ENCODE data around the gene RABGAP1.

The RABGAP1 gene

DNA sequence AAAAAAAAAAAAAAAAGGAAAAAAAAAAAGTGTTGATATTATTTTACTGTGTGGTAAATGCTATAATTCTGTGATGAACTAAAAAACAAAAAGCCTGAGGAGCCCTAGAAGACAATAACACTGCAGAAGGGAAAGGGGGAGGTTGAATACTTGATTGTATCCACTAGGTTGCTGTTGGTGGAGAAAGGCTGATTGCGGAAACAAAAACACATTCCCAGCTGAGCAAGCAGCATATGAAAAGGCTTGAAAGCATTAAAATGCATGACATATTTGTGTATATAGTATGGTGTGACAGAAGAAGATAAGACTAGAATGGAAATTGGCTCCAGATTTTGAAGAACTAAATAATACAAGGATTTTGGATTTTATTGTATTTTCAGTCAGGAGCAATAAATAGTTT is 8.9 kb downstream of the RABGAP1 start:
- Histone ChIP-seq H3K27me3 (ENCODE audit: control insufficient read depth, insufficient read depth, low read length) (no peaks in the 10 kb centered on the region), H3K9ac (ENCODE audit: low read length) (no peak overlapping the region), H3K4me3 (ENCODE audit: low read length) (no peak overlapping the region), H3K9me3 (ENCODE audit: control insufficient read depth, low read length) (no peaks in the 10 kb centered on the region), H3K36me3 (ENCODE audit: control insufficient read depth, insufficient read depth, low read length) (no peaks in the 10 kb centered on the region), H3K4me1 (ENCODE audit: control insufficient read depth, insufficient read depth, low read length) (peaks cover 30% of the 10 kb centered on the region)

DNA sequence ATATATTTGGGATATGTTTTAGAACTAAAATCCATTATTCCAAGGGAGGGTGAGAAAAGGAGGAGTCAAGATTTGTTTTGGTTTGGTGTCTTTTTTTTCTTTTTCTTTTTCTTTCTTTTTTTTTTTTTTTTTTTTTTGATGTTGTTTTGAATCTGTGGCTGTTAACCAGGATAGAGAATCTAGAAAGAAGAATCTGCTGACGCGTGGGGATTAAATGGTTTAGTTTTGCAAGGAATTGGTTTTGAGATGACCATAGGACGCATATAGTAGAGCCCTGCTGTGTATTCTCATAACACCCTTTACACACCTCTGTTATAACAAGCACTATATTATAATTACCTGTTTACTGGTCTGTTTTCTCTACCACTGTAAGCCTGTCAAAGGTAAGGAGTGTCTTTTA is 9.4 kb downstream of the RABGAP1 start:
- Histone ChIP-seq H3K9me3 (ENCODE audit: control insufficient read depth, low read length) (no peaks in the 10 kb centered on the region), H3K4me3 (ENCODE audit: low read length) (no peak overlapping the region), H3K27me3 (ENCODE audit: control insufficient read depth, insufficient read depth, low read length) (no peaks in the 10 kb centered on the region), H3K36me3 (ENCODE audit: control insufficient read depth, insufficient read depth, low read length) (no peaks in the 10 kb centered on the region), H3K4me1 (ENCODE audit: control insufficient read depth, insufficient read depth, low read length) (peaks cover 26% of the 10 kb centered on the region), H3K9ac (ENCODE audit: low read length) (no peak overlapping the region)

- Histone ChIP-seq H3K4me3 (ENCODE audit: low read length) (no peak overlapping the region), H3K36me3 (ENCODE audit: control insufficient read depth, insufficient read depth, low read length) (no peaks in the 10 kb centered on the region), H3K9me3 (ENCODE audit: control insufficient read depth, low read length) (no peaks in the 10 kb centered on the region), H3K9ac (ENCODE audit: low read length) (no peak overlapping the region), H3K27me3 (ENCODE audit: control insufficient read depth, insufficient read depth, low read length) (no peaks in the 10 kb centered on the region), H3K4me1 (ENCODE audit: control insufficient read depth, insufficient read depth, low read length) (peaks cover 19% of the 10 kb centered on the region)
Measured at GRCh38 chr9:122951056-122951455, 10.2 kb downstream of the RABGAP1 start.

- Histone ChIP-seq H3K4me3 (ENCODE audit: low read length) (no peak overlapping the region), H3K9me3 (ENCODE audit: control insufficient read depth, low read length) (no peaks in the 10 kb centered on the region), H3K4me1 (ENCODE audit: control insufficient read depth, insufficient read depth, low read length) (peaks cover 8% of the 10 kb centered on the region), H3K9ac (ENCODE audit: low read length) (no peak overlapping the region), H3K27me3 (ENCODE audit: control insufficient read depth, insufficient read depth, low read length) (no peaks in the 10 kb centered on the region), H3K36me3 (ENCODE audit: control insufficient read depth, insufficient read depth, low read length) (no peaks in the 10 kb centered on the region)
Measured at GRCh38 chr9:122954253-122954691, 13.5 kb downstream of the RABGAP1 start.

- no peaks in the 10 kb centered on the region for H3K9me3 ChIP-seq (ENCODE audit: control insufficient read depth, low read length)
Measured at GRCh38 chr9:122955961-122956360, 15.1 kb downstream of the RABGAP1 start.

GRCh38 chr9:122961139-122961538 is 20.3 kb downstream of the RABGAP1 start:
- Histone ChIP-seq H3K27me3 (ENCODE audit: control insufficient read depth, insufficient read depth, low read length) (no peaks in the 10 kb centered on the region), H3K9ac (ENCODE audit: low read length) (no peak overlapping the region), H3K9me3 (ENCODE audit: control insufficient read depth, low read length) (no peaks in the 10 kb centered on the region), H3K36me3 (ENCODE audit: control insufficient read depth, insufficient read depth, low read length) (no peaks in the 10 kb centered on the region), H3K4me1 (ENCODE audit: control insufficient read depth, insufficient read depth, low read length) (no peaks in the 10 kb centered on the region), H3K4me3 (ENCODE audit: low read length) (no peak overlapping the region)

More at GRCh38 chr9:122955961-122956360, 15.1 kb downstream of the RABGAP1 start:
- H3K4me3 ChIP-seq (ENCODE audit: low read length) = no peak overlapping the region
- H3K9ac ChIP-seq (ENCODE audit: low read length) = no peak overlapping the region
- H3K36me3 ChIP-seq (ENCODE audit: control insufficient read depth, insufficient read depth, low read length) = no peaks in the 10 kb centered on the region
- H3K4me1 ChIP-seq (ENCODE audit: control insufficient read depth, insufficient read depth, low read length) = peaks cover 8% of the 10 kb centered on the region
- no peaks in the 10 kb centered on the region for H3K27me3 ChIP-seq (ENCODE audit: control insufficient read depth, insufficient read depth, low read length)

DNA sequence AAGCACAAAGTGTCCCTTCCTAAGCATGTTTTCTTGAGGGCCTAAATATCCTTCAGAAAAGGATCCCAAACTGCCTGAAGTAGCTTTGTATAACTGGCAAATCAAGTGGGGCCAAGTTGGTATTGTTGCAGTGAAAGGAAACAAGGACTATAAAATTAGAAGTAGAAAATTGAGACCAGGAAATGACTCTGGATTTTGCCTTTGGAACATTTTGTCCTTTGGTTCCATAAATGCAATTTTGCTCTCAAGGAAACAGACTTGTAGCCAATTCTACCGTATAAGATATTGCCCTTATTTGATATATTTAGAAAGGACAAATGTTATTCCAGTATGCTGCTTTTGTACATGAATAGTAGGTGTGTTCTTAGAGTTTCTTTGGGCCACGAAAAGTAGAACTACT is 34.4 kb downstream of the RABGAP1 start:
- Histone ChIP-seq H3K4me3 (ENCODE audit: low read length) (no peak overlapping the region), H3K36me3 (ENCODE audit: control insufficient read depth, insufficient read depth, low read length) (no peaks in the 10 kb centered on the region), H3K9me3 (ENCODE audit: control insufficient read depth, low read length) (no peaks in the 10 kb centered on the region), H3K27me3 (ENCODE audit: control insufficient read depth, insufficient read depth, low read length) (no peaks in the 10 kb centered on the region), H3K9ac (ENCODE audit: low read length) (no peak overlapping the region), H3K4me1 (ENCODE audit: control insufficient read depth, insufficient read depth, low read length) (no peaks in the 10 kb centered on the region)

DNA sequence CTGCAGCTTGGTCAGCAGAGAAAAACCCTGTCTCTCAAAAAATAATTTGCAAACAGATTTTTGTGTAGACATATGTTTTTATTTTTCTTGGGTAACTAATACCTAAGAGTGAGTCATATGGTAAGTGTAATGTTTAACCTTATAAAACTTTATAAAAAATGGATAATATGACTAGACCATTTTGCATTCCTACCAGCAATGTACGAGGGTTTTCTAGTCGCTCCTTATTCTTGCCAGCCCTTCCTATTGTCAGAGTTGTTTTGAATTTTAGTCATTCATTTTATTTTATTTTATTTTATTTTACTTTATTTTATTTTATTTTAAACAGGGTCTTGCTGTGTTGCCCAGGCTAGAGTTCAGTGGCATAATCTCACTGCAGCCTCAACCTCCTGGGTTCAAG is 37.8 kb downstream of the RABGAP1 start:
- Histone ChIP-seq H3K36me3 (ENCODE audit: control insufficient read depth, insufficient read depth, low read length) (no peaks in the 10 kb centered on the region), H3K4me1 (ENCODE audit: control insufficient read depth, insufficient read depth, low read length) (no peaks in the 10 kb centered on the region), H3K9me3 (ENCODE audit: control insufficient read depth, low read length) (no peaks in the 10 kb centered on the region), H3K27me3 (ENCODE audit: control insufficient read depth, insufficient read depth, low read length) (no peaks in the 10 kb centered on the region), H3K9ac (ENCODE audit: low read length) (no peak overlapping the region), H3K4me3 (ENCODE audit: low read length) (no peak overlapping the region)

DNA sequence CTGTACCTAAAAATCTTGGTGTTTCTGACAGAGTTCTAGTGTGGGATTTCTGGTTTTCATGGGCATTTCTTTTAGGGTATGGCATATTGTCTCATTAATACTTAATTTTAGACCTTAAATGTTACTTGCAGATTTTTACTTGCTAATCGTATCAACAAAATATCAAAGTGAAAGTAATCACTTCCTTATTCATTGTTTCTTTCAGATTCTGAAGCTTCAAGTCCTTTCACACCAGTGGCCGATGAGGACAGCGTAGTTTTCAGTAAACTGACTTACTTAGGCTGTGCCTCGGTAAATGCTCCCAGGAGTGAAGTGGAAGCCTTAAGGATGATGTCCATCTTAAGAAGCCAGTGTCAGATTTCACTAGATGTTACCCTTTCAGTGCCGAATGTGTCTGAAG is 45.2 kb downstream of the RABGAP1 start:
- Histone ChIP-seq H3K4me1 (ENCODE audit: control insufficient read depth, insufficient read depth, low read length) (no peaks in the 10 kb centered on the region), H3K27me3 (ENCODE audit: control insufficient read depth, insufficient read depth, low read length) (no peaks in the 10 kb centered on the region), H3K9ac (ENCODE audit: low read length) (no peak overlapping the region), H3K4me3 (ENCODE audit: low read length) (no peak overlapping the region), H3K36me3 (ENCODE audit: control insufficient read depth, insufficient read depth, low read length) (no peaks in the 10 kb centered on the region), H3K9me3 (ENCODE audit: control insufficient read depth, low read length) (no peaks in the 10 kb centered on the region)

- H3K27me3 ChIP-seq (ENCODE audit: control insufficient read depth, insufficient read depth, low read length) = no peaks in the 10 kb centered on the region
- H3K4me3 ChIP-seq (ENCODE audit: low read length) = no peak overlapping the region
- no peaks in the 10 kb centered on the region for H3K4me1 ChIP-seq (ENCODE audit: control insufficient read depth, insufficient read depth, low read length)
- no peak overlapping the region for H3K9ac ChIP-seq (ENCODE audit: low read length)
- H3K36me3 ChIP-seq (ENCODE audit: control insufficient read depth, insufficient read depth, low read length) = no peaks in the 10 kb centered on the region
- no peaks in the 10 kb centered on the region for H3K9me3 ChIP-seq (ENCODE audit: control insufficient read depth, low read length)
Measured at GRCh38 chr9:122988141-122988540, 47.3 kb downstream of the RABGAP1 start.

DNA sequence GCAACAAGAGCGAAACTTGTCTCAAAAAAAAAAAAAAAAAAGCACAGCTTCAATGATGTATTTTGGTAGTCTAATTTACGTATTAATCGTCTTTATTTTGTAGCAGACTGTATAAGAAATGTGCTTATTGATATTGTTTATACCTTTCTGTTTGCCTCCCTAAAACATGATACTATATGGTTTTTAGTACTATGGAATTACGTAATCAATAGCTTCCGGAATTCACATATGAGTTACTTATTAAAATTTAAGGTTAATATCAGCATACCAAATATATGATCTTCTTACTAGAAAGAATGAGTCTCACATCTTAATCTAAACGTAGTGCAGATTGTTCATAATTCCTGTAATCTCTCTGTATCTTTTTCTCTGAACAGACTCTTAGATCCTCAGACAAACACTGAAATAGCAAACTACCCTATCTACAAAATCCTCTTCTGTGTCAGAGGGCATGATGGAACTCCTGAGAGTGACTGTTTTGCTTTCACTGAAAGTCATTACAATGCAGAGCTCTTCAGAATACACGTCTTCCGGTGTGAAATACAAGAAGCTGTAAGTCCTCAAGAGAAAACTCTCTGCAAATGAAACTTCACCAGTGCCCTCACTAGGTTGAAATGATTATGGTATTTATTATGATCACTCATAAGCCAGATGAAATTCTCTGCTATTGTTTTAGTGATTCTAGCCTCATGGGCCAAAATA is 48.3 kb downstream of the RABGAP1 start:
- no peaks in the 10 kb centered on the region for H3K36me3 ChIP-seq (ENCODE audit: control insufficient read depth, insufficient read depth, low read length)
- no peaks in the 10 kb centered on the region for H3K27me3 ChIP-seq (ENCODE audit: control insufficient read depth, insufficient read depth, low read length)
- H3K4me3 ChIP-seq (ENCODE audit: low read length) = no peak overlapping the region
- no peaks in the 10 kb centered on the region for H3K4me1 ChIP-seq (ENCODE audit: control insufficient read depth, insufficient read depth, low read length)
- no peak overlapping the region for H3K9ac ChIP-seq (ENCODE audit: low read length)
- H3K9me3 ChIP-seq (ENCODE audit: control insufficient read depth, low read length) = no peaks in the 10 kb centered on the region

DNA sequence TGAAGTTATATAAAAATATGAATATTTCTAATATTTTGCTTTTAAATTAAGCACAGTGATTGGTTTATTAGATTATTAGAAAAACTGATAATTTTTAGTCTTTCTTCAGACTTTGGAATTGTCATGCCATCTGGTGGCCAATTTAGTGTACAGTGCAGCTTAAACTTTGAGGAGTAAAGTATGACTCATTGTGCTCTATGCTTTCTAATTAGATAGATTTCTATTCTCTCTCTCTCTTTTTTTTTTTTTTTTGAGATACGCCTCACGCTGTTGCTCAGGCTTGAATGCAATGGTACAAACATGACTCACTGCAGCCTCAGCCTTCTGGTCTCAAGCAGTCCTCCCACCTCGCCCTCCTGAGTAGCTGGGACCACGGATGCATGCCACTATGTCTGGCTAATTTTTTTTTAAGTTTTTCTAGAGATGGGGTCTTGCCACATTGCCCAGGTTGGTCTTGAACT is 50.6 kb downstream of the RABGAP1 start:
- no peaks in the 10 kb centered on the region for H3K27me3 ChIP-seq (ENCODE audit: control insufficient read depth, insufficient read depth, low read length)
- H3K4me3 ChIP-seq (ENCODE audit: low read length) = no peak overlapping the region
- H3K9ac ChIP-seq (ENCODE audit: low read length) = no peak overlapping the region
- H3K36me3 ChIP-seq (ENCODE audit: control insufficient read depth, insufficient read depth, low read length) = no peaks in the 10 kb centered on the region
- H3K9me3 ChIP-seq (ENCODE audit: control insufficient read depth, low read length) = no peaks in the 10 kb centered on the region
- no peaks in the 10 kb centered on the region for H3K4me1 ChIP-seq (ENCODE audit: control insufficient read depth, insufficient read depth, low read length)

GRCh38 chr9:122996586-122996985 is 55.8 kb downstream of the RABGAP1 start:
- H3K4me1 ChIP-seq (ENCODE audit: control insufficient read depth, insufficient read depth, low read length) = no peaks in the 10 kb centered on the region
- no peaks in the 10 kb centered on the region for H3K27me3 ChIP-seq (ENCODE audit: control insufficient read depth, insufficient read depth, low read length)
- H3K4me3 ChIP-seq (ENCODE audit: low read length) = no peak overlapping the region
- no peak overlapping the region for H3K9ac ChIP-seq (ENCODE audit: low read length)
- H3K36me3 ChIP-seq (ENCODE audit: control insufficient read depth, insufficient read depth, low read length) = no peaks in the 10 kb centered on the region
- no peaks in the 10 kb centered on the region for H3K9me3 ChIP-seq (ENCODE audit: control insufficient read depth, low read length)
